ENCODE results near the gene PTPRM. TPM values are rescaled to one million over a fixed set of nuclear protein-coding genes. Genes with fewer than 3 reads are reported as not detected.

The PTPRM gene
- total and polyA plus RNA-seq, 2 of the 4 experiments (the other 2 are of a cell fraction) = 28.3 to 51.2 TPM

DNA sequence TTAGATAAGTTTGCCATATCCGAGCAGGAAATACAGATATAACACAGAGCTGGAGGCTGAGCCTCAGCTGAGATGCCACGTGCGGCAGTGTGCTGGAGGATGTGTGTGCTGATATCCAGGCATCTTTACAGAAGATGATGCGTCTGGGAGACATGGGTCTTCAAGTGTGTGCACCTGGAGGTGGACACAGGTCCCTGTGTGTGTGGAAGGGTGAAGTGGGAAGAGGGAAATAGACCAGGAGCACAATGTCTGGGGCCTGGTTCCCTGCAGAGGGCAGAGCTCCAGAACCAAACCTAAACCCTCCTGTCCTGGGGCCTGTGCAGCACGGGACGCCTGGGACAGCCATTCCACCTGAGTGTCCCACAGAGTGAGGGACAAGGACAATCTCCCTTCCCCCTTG lies 861.8 kb downstream of the PTPRM start:
- no peak overlapping the region for H2AFZ ChIP-seq (replicated peaks; ENCODE audit: low read length, poor library complexity)
- ATAC-seq (ENCODE audit: low read depth) = no peak
- TF ChIP-seq RAD21 (IDR thresholded peaks at IDR 0.05; ENCODE audit: low read length) (no peak), MAFK (IDR thresholded peaks at IDR 0.05; ENCODE audit: low read depth, low read length) (no peak), NFE2L2 (IDR thresholded peaks at IDR 0.05; ENCODE audit: low read depth, low read length) (no peak), SMC3 (IDR thresholded peaks at IDR 0.05; ENCODE audit: low read depth, low read length) (no peak), BHLHE40 (IDR thresholded peaks at IDR 0.05; ENCODE audit: low read depth, low read length) (no peak), MAZ (IDR thresholded peaks at IDR 0.05; ENCODE audit: borderline replicate concordance, low read depth, low read length) (no peak), RCOR1 (IDR thresholded peaks at IDR 0.05; ENCODE audit: insufficient replicate concordance, low read length) (no peak), CHD1 (IDR thresholded peaks at IDR 0.05; ENCODE audit: low read depth, low read length) (no peak), MXI1 (IDR thresholded peaks at IDR 0.05; ENCODE audit: borderline replicate concordance, low read depth, low read length) (no peak)
- TF ChIP-seq, protein P1, sequence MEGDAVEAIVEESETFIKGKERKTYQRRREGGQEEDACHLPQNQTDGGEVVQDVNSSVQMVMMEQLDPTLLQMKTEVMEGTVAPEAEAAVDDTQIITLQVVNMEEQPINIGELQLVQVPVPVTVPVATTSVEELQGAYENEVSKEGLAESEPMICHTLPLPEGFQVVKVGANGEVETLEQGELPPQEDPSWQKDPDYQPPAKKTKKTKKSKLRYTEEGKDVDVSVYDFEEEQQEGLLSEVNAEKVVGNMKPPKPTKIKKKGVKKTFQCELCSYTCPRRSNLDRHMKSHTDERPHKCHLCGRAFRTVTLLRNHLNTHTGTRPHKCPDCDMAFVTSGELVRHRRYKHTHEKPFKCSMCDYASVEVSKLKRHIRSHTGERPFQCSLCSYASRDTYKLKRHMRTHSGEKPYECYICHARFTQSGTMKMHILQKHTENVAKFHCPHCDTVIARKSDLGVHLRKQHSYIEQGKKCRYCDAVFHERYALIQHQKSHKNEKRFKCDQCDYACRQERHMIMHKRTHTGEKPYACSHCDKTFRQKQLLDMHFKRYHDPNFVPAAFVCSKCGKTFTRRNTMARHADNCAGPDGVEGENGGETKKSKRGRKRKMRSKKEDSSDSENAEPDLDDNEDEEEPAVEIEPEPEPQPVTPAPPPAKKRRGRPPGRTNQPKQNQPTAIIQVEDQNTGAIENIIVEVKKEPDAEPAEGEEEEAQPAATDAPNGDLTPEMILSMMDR (conservative IDR thresholded peaks at IDR 0.05; ENCODE audit: low read depth, low read length) = no peak
- TF ChIP-seq, protein P2, sequence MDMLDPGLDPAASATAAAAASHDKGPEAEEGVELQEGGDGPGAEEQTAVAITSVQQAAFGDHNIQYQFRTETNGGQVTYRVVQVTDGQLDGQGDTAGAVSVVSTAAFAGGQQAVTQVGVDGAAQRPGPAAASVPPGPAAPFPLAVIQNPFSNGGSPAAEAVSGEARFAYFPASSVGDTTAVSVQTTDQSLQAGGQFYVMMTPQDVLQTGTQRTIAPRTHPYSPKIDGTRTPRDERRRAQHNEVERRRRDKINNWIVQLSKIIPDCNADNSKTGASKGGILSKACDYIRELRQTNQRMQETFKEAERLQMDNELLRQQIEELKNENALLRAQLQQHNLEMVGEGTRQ (IDR thresholded peaks at IDR 0.05; ENCODE audit: low read depth, low read length) = no peak
- no peaks in the 10 kb centered on the region for H3K9me3 ChIP-seq (ENCODE audit: control insufficient read depth, insufficient read depth, low read length)
- peaks cover 25% of the 10 kb centered on the region for H3K27me3 ChIP-seq (ENCODE audit: control insufficient read depth, insufficient read depth, low read length)
- dilution Hi-C loops (cut with HindIII; ENCODE audit: low sequenced_read_pairs, unreplicated experiment) = no loop called here
- H4K5ac ChIP-seq (ENCODE audit: low read depth, low read length) = no peak overlapping the region
- H3K36me3 ChIP-seq (ENCODE audit: control insufficient read depth, insufficient read depth, low read length) = no peaks in the 10 kb centered on the region
- H3K14ac ChIP-seq (replicated peaks; ENCODE audit: low read depth, low read length) = no peak overlapping the region
- no peak overlapping the region for H4K8ac ChIP-seq (ENCODE audit: low read depth in 2 of 2, low read length in 2 of 2)
- no peak overlapping the region for H2AK5ac ChIP-seq (ENCODE audit: low read depth, low read length)
- intact Hi-C loops (cut with micrococcal nuclease) = no loop called here
- 72% methylated on average over 3 of the region's 6 CpGs; no CpG with 5 or more reads in 1 of the 2 experiments for WGBS, 2 experiments (ENCODE audit: extremely low coverage in 2 of 2, insufficient read length in 1 of 2)
- no peak overlapping the region for H3K4me2 ChIP-seq (ENCODE audit: low read depth, low read length)
- no peak overlapping the region for H4K91ac ChIP-seq (ENCODE audit: insufficient read depth, low read depth, low read length)
- no peaks in the 10 kb centered on the region for H4K20me1 ChIP-seq (ENCODE audit: insufficient read depth, low read length)
- no peak overlapping the region for H2BK20ac ChIP-seq (ENCODE audit: low read depth, low read length)
- POLR2A ChIA-PET (ENCODE audit: unreplicated experiment) = no interaction called here
- H2BK120ac ChIP-seq (ENCODE audit: low read depth, low read length) = no peak overlapping the region
- H3K79me1 ChIP-seq (ENCODE audit: low read depth in 1 of 2, low read length in 2 of 2) = no peaks in the 10 kb centered on the region
- DNase-seq = no peak
- in situ Hi-C loops (cut with MboI; ENCODE audit: low sequenced_read_pairs) = no loop called here
- H2BK15ac ChIP-seq (ENCODE audit: low read depth, low read length) = no peak overlapping the region
- no peak overlapping the region for H3K27ac ChIP-seq (ENCODE audit: insufficient read depth, low read length)
- H3K56ac ChIP-seq (ENCODE audit: extremely low read depth, insufficient read depth, low read length) = no peak overlapping the region
- BruUV-seq (replicated peaks) = no TSS peak
- H3K9ac ChIP-seq (ENCODE audit: low read depth, low read length) = no peak overlapping the region
- no peak overlapping the region for H3K4ac ChIP-seq (ENCODE audit: low read depth, low read length)
- CTCF ChIA-PET = no interaction called here
- no peak overlapping the region for H3K18ac ChIP-seq (ENCODE audit: low read depth, low read length)
- no peak overlapping the region for H2BK5ac ChIP-seq (ENCODE audit: low read depth, low read length, poor library complexity, severe bottlenecking)
- H3K9me1 ChIP-seq (ENCODE audit: insufficient read depth, low read length) = no peaks in the 10 kb centered on the region
- H3K4me3 ChIP-seq (ENCODE audit: insufficient read depth, low read depth, low read length) = no peak overlapping the region
- no peaks in the 10 kb centered on the region for H3K4me1 ChIP-seq (ENCODE audit: control insufficient read depth, insufficient read depth, low read length)
- H3K23ac ChIP-seq (ENCODE audit: low read depth, low read length) = no peak overlapping the region
- H2AK9ac ChIP-seq (replicated peaks; ENCODE audit: low read depth, low read length, poor library complexity) = no peak overlapping the region
